Adrenal gland (tissue), 12 donors: ENCODE measurements around the gene FGD4. TPM values are rescaled to one million over a fixed set of nuclear protein-coding genes. Genes with fewer than 3 reads are reported as not detected.

ENCODE experiments used
- DNase-seq, 7 donors: peaks; one replicate each; pipeline ENCODE4 v3.0.0-alpha.2; 2019 to 2020
- H3K27ac ChIP-seq, 5 donors: fragments of 200-600 bp; sonication (generic) in 4 of 5; 1 replicate in 3 of 5; 2 replicates in 2 of 5; pipeline versions ENCODE4 v1.5.1 to v1.8.0; 2016 to 2020; ENCODE audit warnings: mild to moderate bottlenecking in 1 of 5
- H3K27me3 ChIP-seq: fragments of 200-600 bp; 2 replicates; pipeline ENCODE4 v1.8.0; 2021
- H3K36me3 ChIP-seq, 2 donors: fragments of 200-600 bp; replicated peaks in 1 of 2; 1 replicate in 1 of 2; 2 replicates in 1 of 2; pipeline versions ENCODE4 v1.5.1 to v1.8.0; 2018 to 2022
- H3K4me1 ChIP-seq, 2 donors: fragments of 200-600 bp; replicated peaks in 1 of 2; 1 replicate in 1 of 2; 2 replicates in 1 of 2; pipeline versions ENCODE4 v1.5.1 to v1.8.0; 2018 to 2021
- H3K4me3 ChIP-seq, 4 donors: fragments of 200-600 bp; sonication (generic) in 3 of 4; one replicate each; pipeline ENCODE4 v1.5.1; 2016 to 2018
- H3K9me3 ChIP-seq, 3 donors: fragments of 200-600 bp; sonication (generic) in 1 of 3; replicated peaks in 1 of 3; 1 replicate in 2 of 3; 2 replicates in 1 of 3; pipeline versions ENCODE4 v1.5.1 to v1.8.0; 2016 to 2021
- POLR2A ChIP-seq, 2 donors: fragments of 450-650 bp; IDR thresholded peaks; one replicate each; pipeline ENCODE4 v1.6.1; 2017; ENCODE audit warnings: antibody characterized with exemption in 2 of 2, mild to moderate bottlenecking in 2 of 2, moderate library complexity in 1 of 2
- WGBS, 4 donors: extraction: QIAGEN DNeasy Blood & Tissue Kit in 2 of 4; methylation state at CpG; one replicate each; pipeline versions ENCODE4 v1.1.5 to v1.1.7; 2013 to 2017; 5-methylcytosine and 5-hydroxymethylcytosine counted together
- intact Hi-C, 2 donors: fragments of 100-400 bp; cut with DNase I; formaldehyde crosslinking; loops; one replicate each; pipeline versions ENCODE4 v1.14.1 to v1.15.0; 2022 to 2023
- polyA plus RNA-seq, 3 donors: library from polyadenylated mRNA; stranded (reverse); fragments of 200-250 nt in 2 of 3; fragments of 350-450 nt in 1 of 3; fragmentation: Illumina TruSeq in 1 of 3; extraction: RNeasy Lipid Tissue Mini Kit (QIAGEN cat#74804) in 1 of 3; gene quantifications; one replicate each; pipeline ENCODE4 v1.2.3, GENCODE V29; 2013 to 2014
- total RNA-seq, 9 donors: library from RNA; depleted of rRNA in 4 of 9; stranded (reverse); fragments of >200 nt in 4 of 9; fragments of 120-200 nt in 1 of 9; fragmentation: NEBNext Ultra II Directional in 1 of 9; extraction: Animal tissue kit (Norgen Biotek cat#: 25700) in 1 of 9; gene quantifications; one replicate each; pipeline versions ENCODE4 v1.1.0 to v1.2.4, GENCODE V29; 2013 to 2023
- TF ChIP-seq, protein P1 (sequence below), 6 experiments: fragments of 450-650 bp in 4 of 6; fragments of 200-600 bp in 2 of 6; sonication (generic) in 1 of 6; IDR thresholded peaks; 1 replicate in 5 of 6; 2 replicates in 1 of 6; pipeline versions ENCODE4 v1.5.1 to v1.8.0; 2016 to 2021; ENCODE audit warnings: antibody characterized with exemption in 6 of 6, mild to moderate bottlenecking in 2 of 6, moderate library complexity in 1 of 6
- donor health status: healthy with polysubstance abuse.
- donor health status: Bipolar disorder and iron deficiency.
- donor health status: DM: yes; HTN: yes; CAD: no.
- donor health status: DM: no; HTN: no; CAD: no.
- donor health status: DM: no; HTN: no; CAD: no.
- donor health status: DM: yes; HTN: yes; CAD: no.

Gene FGD4
- total and polyA plus RNA-seq, 12 donors = 1.7 to 38.5 (median 16.6) TPM

DNA sequence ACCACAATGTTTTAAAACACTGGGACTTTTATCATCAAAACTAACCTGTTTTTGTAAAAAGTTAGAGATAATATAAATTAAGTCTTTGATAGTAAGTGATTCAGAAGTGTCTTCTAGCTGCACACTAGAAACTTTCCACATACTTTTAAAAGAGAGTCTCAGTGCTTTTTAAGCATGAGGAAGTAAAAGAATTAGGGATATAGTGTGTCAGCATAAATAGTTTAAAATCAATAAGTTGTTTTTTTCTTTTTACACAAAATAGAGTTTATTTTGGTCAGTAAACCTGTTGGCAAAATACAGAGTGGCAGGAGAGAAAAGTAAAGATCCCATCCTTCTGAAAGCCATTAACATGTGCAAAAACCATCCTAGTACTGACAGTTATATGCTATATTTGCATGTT lies 281.4 kb downstream of the FGD4 start:
- intact Hi-C loops = no loop called here
- H3K4me1 ChIP-seq = peaks cover 10 to 12% of the 10 kb centered on the region in 2 donors
- no peak for DNase-seq
- no peaks in the 10 kb centered on the region for H3K27me3 ChIP-seq
- H3K27ac ChIP-seq = peak overlapping the region in 3 of 5 donors; percentile 23 to 95 (median 90)
- TF ChIP-seq POLR2A (IDR thresholded peaks at IDR 0.05) = no peak
- TF ChIP-seq, protein P1, sequence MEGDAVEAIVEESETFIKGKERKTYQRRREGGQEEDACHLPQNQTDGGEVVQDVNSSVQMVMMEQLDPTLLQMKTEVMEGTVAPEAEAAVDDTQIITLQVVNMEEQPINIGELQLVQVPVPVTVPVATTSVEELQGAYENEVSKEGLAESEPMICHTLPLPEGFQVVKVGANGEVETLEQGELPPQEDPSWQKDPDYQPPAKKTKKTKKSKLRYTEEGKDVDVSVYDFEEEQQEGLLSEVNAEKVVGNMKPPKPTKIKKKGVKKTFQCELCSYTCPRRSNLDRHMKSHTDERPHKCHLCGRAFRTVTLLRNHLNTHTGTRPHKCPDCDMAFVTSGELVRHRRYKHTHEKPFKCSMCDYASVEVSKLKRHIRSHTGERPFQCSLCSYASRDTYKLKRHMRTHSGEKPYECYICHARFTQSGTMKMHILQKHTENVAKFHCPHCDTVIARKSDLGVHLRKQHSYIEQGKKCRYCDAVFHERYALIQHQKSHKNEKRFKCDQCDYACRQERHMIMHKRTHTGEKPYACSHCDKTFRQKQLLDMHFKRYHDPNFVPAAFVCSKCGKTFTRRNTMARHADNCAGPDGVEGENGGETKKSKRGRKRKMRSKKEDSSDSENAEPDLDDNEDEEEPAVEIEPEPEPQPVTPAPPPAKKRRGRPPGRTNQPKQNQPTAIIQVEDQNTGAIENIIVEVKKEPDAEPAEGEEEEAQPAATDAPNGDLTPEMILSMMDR (IDR thresholded peaks at IDR 0.05) = no peak
- H3K36me3 ChIP-seq = no peaks in the 10 kb centered on the region
- no peak overlapping the region for H3K4me3 ChIP-seq
- H3K9me3 ChIP-seq = no peaks in the 10 kb centered on the region

DNA sequence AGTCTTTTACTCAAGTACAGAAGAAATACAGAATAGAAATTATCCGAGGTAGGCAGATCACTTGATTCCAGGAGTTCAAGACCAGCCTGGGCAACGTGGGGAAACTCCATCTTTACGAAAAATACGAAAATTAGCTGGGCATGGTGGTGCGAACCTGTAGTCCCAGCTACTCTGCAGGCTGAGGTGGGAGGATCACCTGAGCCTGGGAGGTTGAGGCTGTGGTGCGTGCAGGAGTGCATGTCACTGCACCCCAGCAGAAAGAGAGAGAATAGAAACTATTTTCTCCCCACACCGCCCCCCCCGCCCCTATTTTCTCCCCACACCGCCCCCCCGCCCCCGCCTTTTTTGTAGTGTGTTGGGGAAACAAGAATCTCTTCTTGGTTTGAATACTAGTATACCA lies 281.9 kb downstream of the FGD4 start:
- Histone ChIP-seq H3K4me1 (peaks cover 10 to 12% of the 10 kb centered on the region in 2 donors), H3K4me3 (no peak overlapping the region), H3K27me3 (no peaks in the 10 kb centered on the region), H3K9me3 (no peaks in the 10 kb centered on the region), H3K27ac (no peak overlapping the region), H3K36me3 (no peaks in the 10 kb centered on the region)
- TF ChIP-seq POLR2A (IDR thresholded peaks at IDR 0.05) = no peak
- TF ChIP-seq, protein P1 (IDR thresholded peaks at IDR 0.05) = no peak
- DNase-seq = no peak
- intact Hi-C loops = no loop called here
- 80 to 86% (median 83%) methylated on average over 11 of the region's 11 CpGs for WGBS, 4 donors

DNA sequence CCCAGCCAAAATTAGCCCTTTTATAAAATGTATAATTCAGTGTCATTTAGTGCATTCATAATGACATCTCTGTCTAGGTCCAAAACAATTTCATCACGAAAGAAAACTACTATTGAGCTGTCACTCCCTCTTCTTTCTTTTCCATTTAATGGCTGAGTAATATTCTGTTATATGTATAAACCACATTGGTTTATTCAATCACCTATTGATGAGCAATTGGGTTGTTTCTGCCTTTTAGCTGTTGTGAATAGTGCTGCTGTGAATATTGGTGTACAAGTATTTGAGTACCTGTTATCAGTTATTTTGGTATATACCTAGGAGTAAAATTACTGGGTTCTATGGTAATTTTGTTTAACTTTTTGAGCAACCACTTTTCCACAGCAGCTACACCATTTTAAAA lies 287.0 kb downstream of the FGD4 start:
- H3K36me3 ChIP-seq = no peaks in the 10 kb centered on the region
- H3K27ac ChIP-seq = no peak overlapping the region
- H3K4me3 ChIP-seq = no peak overlapping the region
- no peaks in the 10 kb centered on the region for H3K4me1 ChIP-seq
- 37 to 100% (median 88%) methylated on average over 1 of the region's 1 CpG for WGBS, 4 donors
- TF ChIP-seq POLR2A (IDR thresholded peaks at IDR 0.05) = no peak
- TF ChIP-seq, protein P1 (IDR thresholded peaks at IDR 0.05) = no peak
- H3K9me3 ChIP-seq = no peaks in the 10 kb centered on the region
- H3K27me3 ChIP-seq = no peaks in the 10 kb centered on the region
- intact Hi-C loops = no loop called here
- no peak for DNase-seq

DNA sequence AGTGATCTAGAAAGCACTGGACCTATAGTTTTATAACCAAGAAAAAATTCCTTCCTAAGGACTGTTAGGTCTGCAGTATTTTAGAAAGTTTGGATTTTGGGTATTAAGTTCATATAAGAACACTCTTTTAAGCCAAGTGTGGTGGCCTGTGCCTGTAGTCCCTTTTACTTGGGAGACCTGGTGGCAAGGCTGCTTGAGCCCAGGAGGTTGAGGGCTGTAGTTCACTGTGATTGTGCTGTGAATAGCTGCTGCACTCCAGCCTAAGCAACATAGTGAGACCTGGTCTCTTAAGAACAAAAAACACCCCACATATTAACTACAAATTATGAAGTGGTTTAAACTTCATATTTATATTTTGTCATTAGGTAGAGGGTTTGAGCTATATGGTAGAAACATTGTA lies 289.4 kb downstream of the FGD4 start:
- TF ChIP-seq, protein P1 (IDR thresholded peaks at IDR 0.05) = no peak
- no peak for TF ChIP-seq POLR2A (IDR thresholded peaks at IDR 0.05)
- Histone ChIP-seq H3K27ac (no peak overlapping the region), H3K36me3 (no peaks in the 10 kb centered on the region), H3K27me3 (no peaks in the 10 kb centered on the region), H3K9me3 (no peaks in the 10 kb centered on the region), H3K4me1 (no peaks in the 10 kb centered on the region), H3K4me3 (no peak overlapping the region)
- intact Hi-C loops = no loop called here
- DNase-seq = no peak
